Measurements from ENCODE around the gene ANTXR1.

Gene ANTXR1

GRCh38 chr2:69103419-69103818 lies 90.4 kb downstream of the ANTXR1 start:
- no peak for DNase-seq

DNA sequence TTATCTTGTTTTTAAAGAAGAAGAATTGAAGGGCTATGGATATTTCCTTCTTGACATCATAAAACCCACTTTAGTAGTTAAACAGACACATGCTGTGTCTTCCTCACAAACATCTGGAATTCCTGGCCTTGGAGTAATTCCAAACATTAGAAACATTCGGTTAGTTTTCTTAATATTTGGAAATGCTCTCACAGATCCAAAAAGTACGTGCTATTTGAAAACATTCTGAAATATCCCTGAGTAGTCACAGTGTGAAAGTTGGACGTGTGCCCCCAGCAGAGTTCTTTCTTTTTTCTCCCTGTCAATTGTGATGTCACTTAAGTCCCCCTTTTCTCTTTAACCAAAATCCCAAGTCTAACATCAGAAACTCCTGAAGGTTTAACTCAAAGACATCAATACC lies 91.3 kb downstream of the ANTXR1 start:
- no peak for DNase-seq

DNA sequence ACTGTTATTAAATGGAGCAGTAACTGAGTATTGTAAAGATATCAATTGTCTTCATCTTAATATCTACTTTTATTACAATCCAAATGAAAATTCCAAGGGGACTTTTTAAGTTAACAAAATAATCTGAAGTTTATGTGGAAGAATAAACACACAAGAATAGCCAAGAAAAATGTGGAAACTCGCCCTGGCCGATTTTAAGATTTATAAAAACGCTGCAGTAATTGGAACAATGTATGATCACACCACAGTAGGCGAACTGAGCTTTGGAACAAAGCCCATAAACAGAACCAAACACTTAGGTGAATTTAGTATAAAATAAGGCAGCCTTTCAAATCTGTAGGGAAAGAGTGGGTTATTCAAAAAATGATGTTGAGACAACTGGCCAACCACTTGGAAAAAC lies 96.3 kb downstream of the ANTXR1 start:
- DNase-seq, result no peak

DNA sequence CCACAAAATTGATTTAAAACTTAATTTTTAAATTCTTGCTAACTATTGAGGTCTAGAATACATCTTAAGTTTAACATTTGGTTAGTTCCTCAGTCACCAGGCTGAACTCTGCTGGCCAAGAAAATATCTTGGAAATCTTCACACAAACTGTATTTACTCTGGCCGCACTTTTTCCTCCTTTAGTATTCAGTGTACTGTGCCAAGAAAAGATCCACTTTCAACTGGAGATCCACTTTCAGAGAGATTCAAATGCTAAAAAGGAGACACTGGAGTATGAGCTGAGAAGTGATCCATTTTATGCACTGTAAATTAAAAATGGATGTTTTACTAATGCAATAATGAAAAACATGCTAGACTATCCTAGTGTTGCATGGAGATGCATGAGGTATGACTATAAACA lies 98.1 kb downstream of the ANTXR1 start:
- no peak for DNase-seq

DNA sequence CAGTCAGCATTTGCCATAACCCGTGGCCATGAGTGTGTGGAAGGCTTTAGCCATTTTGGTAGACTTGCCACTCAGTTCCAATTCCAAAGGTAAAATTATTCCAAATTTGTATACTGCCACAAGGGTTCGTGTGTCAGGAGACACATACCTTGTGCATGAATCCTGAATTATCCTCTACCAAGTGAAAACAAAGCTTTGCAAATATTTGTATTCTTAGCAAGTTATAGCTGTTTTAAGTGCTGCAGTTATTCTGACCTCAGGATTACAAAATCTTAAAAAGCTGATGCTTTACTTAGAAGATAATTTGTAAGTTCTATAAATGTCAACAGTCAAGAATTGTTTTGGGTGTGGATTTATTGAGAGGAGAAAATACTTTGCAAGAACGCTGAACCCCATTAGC lies 100.6 kb downstream of the ANTXR1 start:
- no peak for DNase-seq

GRCh38 chr2:69114534-69114933 lies 101.6 kb downstream of the ANTXR1 start:
- DNase-seq, result no peak

DNA sequence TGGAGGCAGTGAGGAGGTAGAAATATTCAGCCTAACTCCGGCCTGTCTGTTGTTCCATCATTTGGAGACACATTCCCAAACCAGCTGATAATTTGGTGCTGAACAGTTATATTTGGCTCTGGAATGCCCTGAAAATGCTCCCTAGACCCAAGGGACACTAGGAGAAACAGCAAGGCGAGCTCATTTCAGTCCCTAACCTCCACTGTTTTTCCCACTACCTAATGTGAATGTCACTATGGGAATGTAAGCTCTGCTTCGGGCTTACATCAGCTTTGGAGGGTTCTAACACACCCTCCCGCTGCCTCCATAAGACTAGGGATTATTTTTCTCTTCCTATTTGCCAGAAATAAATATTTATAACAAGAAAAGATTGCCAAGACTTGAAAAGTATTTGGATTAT lies 103.5 kb downstream of the ANTXR1 start:
- no peak for DNase-seq

- no peak for DNase-seq
These were observed 105.6 kb downstream of the ANTXR1 start for GRCh38 chr2:69118609-69119008.

DNA sequence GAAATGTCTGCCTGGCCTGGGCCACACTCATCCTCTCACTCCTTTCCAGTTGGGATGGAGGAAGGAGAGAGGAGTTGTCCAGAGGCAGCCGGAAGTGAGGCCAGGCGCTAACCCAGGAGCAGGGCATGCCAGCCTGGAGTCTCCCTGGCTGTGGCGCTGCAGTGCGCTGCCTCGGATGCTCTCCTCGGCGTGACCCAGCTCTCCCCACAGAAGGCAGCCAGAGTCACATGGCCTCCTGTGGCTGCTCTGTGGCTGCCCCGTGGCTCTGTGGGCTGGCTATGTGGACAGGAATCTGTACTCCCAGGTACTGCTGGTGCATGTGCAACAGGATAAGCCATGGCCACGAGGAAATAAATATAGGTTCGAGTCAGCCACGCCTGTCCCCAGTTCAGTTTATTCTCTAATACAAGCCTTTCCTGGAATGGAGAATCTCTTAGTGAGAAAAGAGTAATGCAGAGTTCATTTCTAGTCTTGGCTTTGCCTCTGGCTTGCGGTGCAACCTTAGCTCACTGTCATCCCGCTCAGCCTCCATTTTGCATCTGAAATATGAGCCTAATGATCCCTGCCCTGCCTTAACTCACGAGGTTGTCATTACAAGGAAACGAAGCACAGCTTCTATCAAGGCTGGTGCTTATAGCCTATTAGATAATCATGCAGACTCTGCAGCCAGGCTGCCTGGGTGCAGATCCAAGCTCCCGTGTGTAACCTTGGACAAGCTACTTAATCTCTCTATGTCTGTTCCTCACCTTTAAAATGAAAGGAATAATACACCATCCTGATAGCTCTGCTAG lies 106.3 kb downstream of the ANTXR1 start:
- DNase-seq, result no peak

- DNase-seq, result no peak
These were observed 109.3 kb downstream of the ANTXR1 start for GRCh38 chr2:69122271-69122670.

DNA sequence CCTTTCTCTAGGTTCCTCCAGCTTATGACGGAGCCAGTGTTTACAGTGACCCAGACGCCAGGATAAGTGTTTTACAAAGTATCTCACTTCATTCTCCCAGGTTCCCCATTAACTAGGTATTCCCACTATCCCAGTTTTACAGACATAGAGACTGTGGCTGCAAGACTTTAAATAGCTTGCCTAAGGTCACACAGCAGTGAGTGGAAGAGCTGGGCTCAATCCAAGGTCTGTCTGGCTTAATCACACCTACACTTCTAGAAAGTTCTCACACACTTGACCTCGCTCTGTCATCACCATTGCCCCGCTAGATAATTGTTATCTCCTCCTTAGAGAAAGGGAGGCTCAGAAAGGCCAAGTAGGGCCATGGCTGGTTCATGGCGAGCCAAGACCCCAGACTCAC lies 110.2 kb downstream of the ANTXR1 start:
- DNase-seq, result no peak

- no peak for DNase-seq
These were observed 111.4 kb downstream of the ANTXR1 start for GRCh38 chr2:69124343-69124742.

DNA sequence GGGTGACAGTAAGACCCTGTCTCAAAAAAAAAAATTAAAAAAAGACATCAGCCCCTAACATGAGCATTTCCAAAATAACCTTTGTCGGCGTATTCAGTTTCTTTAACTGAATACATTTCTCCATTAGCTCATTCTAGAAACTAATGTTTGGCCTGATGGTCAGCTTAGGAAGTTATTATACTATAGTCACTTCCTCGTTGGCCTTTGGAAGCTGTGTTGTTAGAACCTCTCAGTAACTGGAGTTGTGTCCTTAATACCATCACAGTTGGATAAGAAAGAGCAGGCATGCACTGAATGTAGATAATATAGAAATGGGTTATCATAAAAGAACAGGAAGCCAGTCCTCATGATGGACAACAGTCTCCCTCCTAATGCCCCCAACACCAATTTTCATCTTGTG lies 112.8 kb downstream of the ANTXR1 start:
- no peak for DNase-seq

- DNase-seq, result no peak
These were observed 113.4 kb downstream of the ANTXR1 start for GRCh38 chr2:69126341-69126740.

- no peak for DNase-seq
These were observed 118.5 kb downstream of the ANTXR1 start for GRCh38 chr2:69131452-69131851.

DNA sequence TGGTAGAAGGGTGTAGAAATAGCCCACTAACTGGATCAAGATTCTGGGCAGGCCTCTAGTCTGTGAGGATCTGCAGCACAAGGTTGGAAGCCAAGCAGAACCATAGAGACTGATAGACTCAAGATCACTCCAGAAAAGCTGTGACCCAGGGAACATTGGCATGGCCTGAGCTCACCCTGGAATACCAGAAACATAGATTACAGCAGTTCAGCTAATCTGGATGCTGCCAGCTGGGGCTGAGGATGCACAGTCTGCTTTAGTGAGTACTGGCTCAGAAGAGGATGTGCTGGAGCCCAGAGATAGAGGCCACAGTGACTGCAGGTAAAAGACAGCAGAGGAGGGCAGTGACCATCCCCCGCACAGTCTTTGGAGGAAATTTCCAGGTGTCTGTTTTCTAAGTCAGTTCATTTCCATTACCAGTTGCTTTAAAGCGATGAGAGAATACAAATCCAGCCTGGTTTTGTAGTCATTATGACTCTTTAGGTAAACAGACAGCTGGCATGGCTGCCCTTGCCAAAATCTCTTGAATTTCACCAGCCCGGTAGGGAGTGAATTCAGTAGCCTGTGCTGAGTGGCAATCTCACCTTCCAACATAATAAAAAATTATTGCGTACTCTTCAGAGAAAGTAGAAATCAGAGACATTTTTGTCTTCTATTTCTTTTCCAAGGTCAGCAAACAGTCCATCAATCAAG lies 119.2 kb downstream of the ANTXR1 start:
- no peak for DNase-seq

- DNase-seq, result no peak
These were observed 120.1 kb downstream of the ANTXR1 start for GRCh38 chr2:69132960-69133590.

DNA sequence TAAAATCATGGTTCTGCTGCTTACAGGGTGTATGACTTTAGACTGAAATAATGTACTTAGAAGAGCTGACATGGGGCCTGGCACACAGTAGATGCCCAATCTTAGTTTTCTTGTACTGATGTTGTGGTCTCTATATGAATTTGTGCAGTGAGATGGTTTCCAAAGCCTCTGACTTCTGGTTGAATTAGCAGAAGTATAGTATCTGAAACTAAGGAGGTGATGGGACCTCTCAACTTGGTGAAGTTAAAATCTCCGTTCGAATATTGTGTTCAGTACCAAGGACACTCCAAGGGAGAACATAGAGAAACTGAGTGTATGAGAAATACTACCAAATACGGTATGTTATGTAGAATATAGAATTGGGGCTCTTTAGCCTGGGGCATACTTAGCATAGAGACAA lies 120.9 kb downstream of the ANTXR1 start:
- DNase-seq, result no peak

DNA sequence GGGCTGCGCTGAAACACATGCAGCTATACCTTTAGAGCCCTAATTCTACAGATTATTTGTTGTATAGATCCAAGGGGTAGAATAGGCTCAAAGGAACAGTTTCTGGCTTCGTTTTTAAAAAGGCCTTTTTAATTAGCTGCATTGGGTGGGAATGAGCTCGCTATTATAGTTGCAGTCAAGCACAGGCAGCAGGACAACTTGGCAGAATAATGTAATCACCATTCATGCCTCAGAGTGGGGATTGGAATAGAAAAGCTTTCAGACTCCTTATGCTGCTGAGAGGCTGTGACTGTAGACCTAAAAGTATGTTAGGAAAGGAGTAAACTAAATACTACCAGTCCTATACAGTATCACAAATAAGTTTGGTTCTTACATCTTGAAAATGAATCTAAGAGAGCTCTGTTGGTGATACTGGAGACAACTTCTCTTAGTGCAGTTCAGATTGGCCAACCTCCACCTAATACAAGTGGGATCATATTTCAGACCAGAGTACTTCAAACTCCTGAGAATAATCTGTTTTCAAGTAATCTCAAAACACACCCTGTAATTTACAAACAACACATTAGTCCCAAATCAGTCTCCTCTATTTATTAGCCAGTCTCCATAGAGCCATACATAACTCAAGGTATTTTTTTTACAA lies 121.4 kb downstream of the ANTXR1 start:
- DNase-seq, result no peak

DNA sequence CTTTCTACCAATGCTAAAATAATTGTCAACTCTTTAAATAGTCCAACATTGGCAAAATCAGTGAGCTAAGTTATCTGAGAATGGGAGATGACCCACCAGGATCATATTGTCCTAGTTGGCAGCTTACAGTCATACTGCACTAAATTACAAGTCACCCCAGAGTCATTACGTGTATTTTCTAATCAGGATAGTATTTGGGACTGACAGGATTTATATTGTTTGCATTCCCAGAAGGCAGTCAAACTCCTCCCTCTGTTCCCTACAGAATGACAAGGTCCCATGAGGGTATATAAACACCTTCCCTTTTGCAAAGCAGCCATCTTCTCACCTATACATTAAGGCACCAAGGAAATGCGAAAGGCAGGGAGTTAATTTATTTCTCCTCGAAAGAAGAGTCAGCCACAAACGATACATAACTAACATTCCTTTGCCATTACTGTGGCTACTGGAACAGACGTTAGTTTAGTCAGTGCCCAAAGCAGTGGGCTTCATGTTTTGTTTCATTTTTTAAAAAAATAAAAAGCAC lies 125.3 kb downstream of the ANTXR1 start:
- no peak for DNase-seq

GRCh38 chr2:69138793-69139459 lies 125.9 kb downstream of the ANTXR1 start:
- no peak for DNase-seq

DNA sequence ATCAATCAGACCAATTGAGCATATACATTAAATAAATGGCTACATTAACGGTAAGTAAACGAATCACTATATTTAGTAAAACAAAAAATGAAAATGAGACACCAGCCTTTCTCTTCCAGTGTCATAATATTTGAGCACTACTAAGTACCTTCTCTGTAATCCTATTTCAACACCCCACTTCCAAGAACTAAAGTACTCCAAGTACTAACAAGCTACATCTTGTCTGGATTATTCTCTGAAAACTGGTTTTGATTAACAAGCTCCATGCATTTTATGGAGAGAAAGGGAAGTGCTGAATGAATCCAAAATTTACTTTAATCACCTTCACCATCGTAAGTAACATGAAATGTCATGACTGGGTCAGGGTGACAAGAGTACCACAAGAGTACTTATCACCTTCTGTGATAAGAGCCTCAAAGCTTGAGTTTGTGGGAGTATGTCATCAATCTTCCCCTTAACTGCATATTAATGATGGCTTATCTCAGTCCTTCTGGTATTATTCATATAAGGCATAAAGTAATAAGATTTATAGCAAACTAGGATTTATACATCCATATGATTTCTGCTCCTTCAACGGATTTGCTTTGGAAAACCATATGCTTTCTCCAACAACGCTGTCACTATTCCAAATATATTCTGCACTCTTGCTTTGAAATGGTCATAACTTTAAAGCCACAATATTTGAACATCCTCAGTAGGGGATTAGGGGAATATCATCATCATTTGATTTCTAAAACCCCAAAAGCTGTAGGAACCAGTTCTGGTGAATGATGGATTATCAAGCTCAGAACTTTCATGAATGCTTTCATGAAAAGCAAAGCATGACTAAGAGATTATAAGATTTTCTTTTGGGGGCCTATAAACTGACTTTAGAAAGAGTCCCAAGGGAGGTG lies 127.0 kb downstream of the ANTXR1 start:
- DNase-seq, result no peak

All from NK-92 treated with Interleukin-12 subunit alpha and Interleukin-12 subunit beta, amount 100 ng/mL, for 24 hours (cell line).